GM19463 (cell line): ENCODE results near the gene PHYKPL.
"Not testable (repeated sequence)": the region's sequence is repeated elsewhere in the genome, so short reads cannot be mapped to it uniquely, and the experiment has no call there.

Source experiments
- ATAC-seq: cut with Tn5 transposase; IDR thresholded peaks from one replicate; pipeline ENCODE4 v1.9.1; 2021; ENCODE audit warnings: mild to moderate bottlenecking, moderate library complexity; ENCODE audit not compliant: unreplicated experiment

PHYKPL gene

DNA sequence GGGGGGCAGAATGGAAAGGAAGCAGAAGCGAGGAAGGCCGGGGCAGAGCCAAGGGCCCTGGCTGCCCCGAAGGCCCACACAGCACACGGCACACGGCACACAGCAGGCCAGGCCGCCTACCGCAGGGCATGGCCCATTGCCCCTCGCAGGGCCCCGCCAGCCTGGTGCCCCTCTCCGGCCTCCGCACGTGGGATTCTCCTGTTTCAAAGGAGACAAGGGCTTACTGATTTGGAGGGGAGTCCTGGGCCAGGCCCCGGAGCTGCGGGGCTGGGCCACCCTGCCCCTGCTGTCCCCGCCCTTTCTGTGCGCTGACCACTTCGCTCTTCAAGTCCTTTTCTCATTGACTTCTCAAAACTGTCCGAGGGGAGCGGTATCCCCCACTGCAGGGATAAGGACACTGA, 7.7 kb upstream of the PHYKPL start:
- ATAC-seq, result no peak

DNA sequence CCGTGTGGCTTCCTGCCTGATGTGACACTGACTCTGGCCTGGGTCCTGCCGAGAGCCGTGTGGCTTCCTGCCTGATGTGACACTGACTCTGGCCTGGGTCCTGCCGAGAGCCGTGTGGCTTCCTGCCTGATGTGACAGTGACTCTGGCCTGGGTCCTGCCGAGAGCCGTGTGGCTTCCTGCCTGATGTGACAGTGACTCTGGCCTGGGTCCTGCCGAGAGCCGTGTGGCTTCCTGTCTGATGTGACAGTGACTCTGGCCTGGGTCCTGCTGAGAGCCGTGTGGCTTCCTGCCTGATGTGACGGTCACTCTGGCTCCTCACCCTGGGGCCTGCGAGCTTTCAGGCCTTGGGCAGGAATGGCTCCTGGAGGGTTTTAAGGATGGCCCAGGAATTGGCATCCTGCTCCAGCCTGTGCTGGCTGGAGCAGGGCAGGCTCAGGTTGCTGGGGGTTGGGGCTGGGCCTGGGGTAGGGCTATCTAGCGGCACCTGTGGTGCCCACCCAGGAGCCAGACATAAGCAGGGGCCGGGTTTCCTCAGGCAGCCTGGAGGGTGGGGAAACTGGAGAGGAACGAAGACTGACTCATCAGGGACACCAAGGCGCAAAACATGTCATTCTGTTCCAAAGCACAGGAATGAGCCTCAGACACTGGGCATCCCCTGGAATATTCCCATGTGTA, 7.2 kb upstream of the PHYKPL start:
- ATAC-seq, result not testable (repeated sequence)

- ATAC-seq, result no peak
These were observed 6.3 kb upstream of the PHYKPL start for GRCh38 chr5:178238711-178239592.

GRCh38 chr5:178238313-178238635, 5.7 kb upstream of the PHYKPL start:
- no peak for ATAC-seq

GRCh38 chr5:178237431-178238312, 5.1 kb upstream of the PHYKPL start:
- ATAC-seq, result no peak

DNA sequence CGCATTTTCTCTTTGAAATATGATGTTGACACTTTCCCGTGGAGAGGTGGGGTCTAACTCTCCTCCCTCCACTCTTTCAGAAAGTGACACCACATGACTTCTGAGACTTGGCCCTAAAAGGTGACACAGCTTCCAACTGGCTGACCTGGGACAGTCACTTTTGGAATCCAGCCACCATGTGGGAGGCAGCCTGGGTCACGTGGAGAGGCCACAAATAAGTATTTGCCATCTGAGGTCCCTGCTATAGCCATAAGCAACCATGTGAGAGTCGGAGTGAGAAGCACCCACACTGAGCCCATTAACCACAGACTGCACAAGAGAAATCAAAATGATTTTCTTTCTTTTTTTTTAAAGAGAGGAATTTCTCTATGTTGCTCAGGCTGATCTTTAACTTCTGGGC, 4.1 kb upstream of the PHYKPL start:
- no peak for ATAC-seq

- no peak for ATAC-seq
These were observed 3.5 kb upstream of the PHYKPL start for GRCh38 chr5:178236126-178236525.

- ATAC-seq, result no peak
These were observed 3.0 kb upstream of the PHYKPL start for GRCh38 chr5:178235588-178235974.

- no peak for ATAC-seq
These were observed 2.4 kb upstream of the PHYKPL start for GRCh38 chr5:178234750-178235587.

- no peak for ATAC-seq
These were observed 1.6 kb upstream of the PHYKPL start for GRCh38 chr5:178234121-178234749.

DNA sequence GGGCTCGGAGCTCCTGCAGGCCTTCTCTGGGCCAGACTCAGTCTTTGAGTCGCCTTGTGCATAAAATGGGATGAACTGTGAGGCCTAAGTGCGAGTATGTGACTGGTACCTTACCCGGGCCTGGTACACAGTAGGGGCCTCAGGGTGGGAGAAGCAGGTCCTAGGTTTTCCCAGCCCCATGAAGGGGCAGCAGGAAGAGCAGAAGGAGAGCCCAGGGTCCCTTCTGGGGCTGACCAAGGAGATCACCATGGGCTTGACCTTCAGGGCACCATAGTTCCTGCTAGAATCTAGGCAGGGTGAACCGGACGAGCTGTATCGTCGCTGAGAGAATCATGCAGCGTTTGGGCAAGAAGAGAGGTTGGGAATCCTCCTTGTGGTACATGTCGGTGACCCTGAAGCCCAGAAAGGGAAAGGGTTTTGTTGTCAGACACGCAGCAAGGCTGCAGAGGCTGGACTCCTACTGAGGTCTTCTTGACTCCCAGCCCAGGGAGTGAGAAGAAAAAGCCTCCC, 373 bp upstream of the PHYKPL start:
- ATAC-seq, result no peak

- ATAC-seq, result peak; percentile 4
These were observed 971 bp downstream of the PHYKPL start for GRCh38 chr5:178231539-178232123.

- no peak for ATAC-seq
These were observed 1.6 kb downstream of the PHYKPL start for GRCh38 chr5:178230879-178231538.

- no peak for ATAC-seq
These were observed 2.7 kb downstream of the PHYKPL start for GRCh38 chr5:178229861-178230260.

DNA sequence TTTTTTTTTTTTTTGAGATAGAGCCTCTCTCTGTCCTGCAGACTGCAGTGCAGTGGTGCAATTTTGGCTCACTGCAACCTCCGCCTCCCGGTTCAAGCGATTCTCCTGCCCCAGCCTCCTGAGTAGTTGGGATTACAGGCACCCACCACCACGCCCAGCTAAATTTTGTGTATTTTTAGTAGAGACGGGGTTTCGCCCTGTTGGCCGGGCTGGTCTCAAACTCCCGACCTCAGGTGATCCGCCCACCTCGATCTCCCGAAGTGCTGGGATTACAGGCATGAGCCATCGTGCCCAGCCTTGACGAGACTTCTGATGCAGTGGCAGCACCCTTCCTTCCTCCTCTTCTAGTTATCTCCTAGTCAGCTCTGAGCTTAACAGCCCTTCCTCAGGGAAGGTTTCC, 3.5 kb downstream of the PHYKPL start:
- ATAC-seq, result not testable (repeated sequence)

DNA sequence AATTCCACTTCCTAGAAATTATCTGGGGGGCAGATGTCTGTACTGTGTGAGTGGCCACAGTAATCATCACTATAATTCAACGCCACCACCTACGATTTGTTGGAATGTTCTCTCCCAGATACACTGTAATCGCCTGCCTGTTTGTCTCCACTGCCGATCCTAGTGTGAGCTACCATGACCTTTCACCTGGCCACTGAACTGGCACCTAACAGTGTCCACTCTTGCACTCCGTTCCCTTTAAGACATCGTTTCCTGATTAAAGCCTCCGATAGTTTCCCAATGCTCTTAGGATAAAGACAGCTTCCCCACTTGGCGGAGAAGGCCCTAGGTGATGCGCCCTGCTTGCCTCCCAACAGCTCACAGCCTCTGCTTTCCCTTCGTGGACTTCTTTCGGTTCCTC, 4.0 kb downstream of the PHYKPL start:
- ATAC-seq, result no peak

- ATAC-seq, result no peak
These were observed 4.7 kb downstream of the PHYKPL start for GRCh38 chr5:178227929-178228328.

GRCh38 chr5:178227138-178227659, 5.4 kb downstream of the PHYKPL start:
- no peak for ATAC-seq

DNA sequence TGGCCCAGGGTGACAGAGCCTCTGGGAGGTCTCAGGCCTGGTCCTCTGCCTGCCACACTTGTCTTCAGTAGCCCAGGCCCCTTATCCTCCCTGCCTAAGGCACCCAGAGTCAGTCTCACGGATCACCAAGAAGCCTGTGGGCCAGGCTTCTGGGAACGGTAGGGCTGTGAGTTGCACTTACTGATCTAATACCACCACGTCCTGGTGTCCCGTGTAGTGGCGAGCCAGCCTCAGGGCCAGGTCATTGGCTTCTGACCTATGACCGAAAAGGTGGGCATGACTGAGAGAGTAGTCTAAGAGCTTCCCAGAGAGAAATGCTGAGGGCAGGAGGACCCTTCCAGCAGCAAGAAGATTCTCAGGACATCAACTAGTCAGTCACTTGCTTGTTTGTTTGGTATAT, 7.4 kb downstream of the PHYKPL start:
- ATAC-seq, result no peak
